ENCODE measurements around the gene MAPT. TPM values are rescaled to one million over a fixed set of nuclear protein-coding genes. Genes with fewer than 3 reads are reported as not detected.

The MAPT gene
- total and polyA plus RNA-seq, 7 experiments from 2014 or later, result 0.12 to 1.3 (median 0.80) TPM

- H3K9me3 Mint-ChIP-seq, result no peaks in the 10 kb centered on the region
- Histone ChIP-seq H3K4me1 (ENCODE audit: control insufficient read depth in 2 of 2, insufficient read depth in 2 of 2, low read length in 2 of 2) (no peaks in the 10 kb centered on the region), H3K9me3 (ENCODE audit: control insufficient read depth in 2 of 3, low read length in 3 of 3) (no peaks in the 10 kb centered on the region), H3K27ac (ENCODE audit: low read depth, low read length) (no peak overlapping the region), H3K27me3 (ENCODE audit: control insufficient read depth in 2 of 2, insufficient read depth in 2 of 2, low read length in 2 of 2) (no peaks in the 10 kb centered on the region), H3K4me3 (ENCODE audit: low read length) (no peak overlapping the region), H3K36me3 (ENCODE audit: control insufficient read depth in 2 of 3, insufficient read depth in 3 of 3, low read length in 3 of 3) (no peaks in the 10 kb centered on the region)
- ATAC-seq (no peak), DNase-seq (no peak)
- H3K27me3 Mint-ChIP-seq, result no peaks in the 10 kb centered on the region
- intact Hi-C loops (cut with micrococcal nuclease), result no loop called here
- H3K4me1 Mint-ChIP-seq, result no peaks in the 10 kb centered on the region
- H3K4me3 Mint-ChIP-seq, result no peak overlapping the region
- CTCF ChIA-PET, result no interaction called here
- no peak overlapping the region for H3K27ac Mint-ChIP-seq
- H3K36me3 Mint-ChIP-seq, result no peaks in the 10 kb centered on the region
- POLR2A ChIA-PET, result no interaction called here
These were observed 102.1 kb downstream of the MAPT start for GRCh38 chr17:45996282-45996937.

GRCh38 chr17:45997166-45997565, 102.8 kb downstream of the MAPT start:
- Histone ChIP-seq H3K9me3 (ENCODE audit: control insufficient read depth in 2 of 3, low read length in 3 of 3) (no peaks in the 10 kb centered on the region), H3K27ac (ENCODE audit: low read depth, low read length) (no peak overlapping the region), H3K36me3 (ENCODE audit: control insufficient read depth in 2 of 3, insufficient read depth in 3 of 3, low read length in 3 of 3) (no peaks in the 10 kb centered on the region), H3K4me1 (ENCODE audit: control insufficient read depth in 2 of 2, insufficient read depth in 2 of 2, low read length in 2 of 2) (no peaks in the 10 kb centered on the region), H3K4me3 (ENCODE audit: low read length) (no peak overlapping the region), H3K27me3 (ENCODE audit: control insufficient read depth in 2 of 2, insufficient read depth in 2 of 2, low read length in 2 of 2) (no peaks in the 10 kb centered on the region)
- Mint-ChIP-seq H3K4me1 (no peaks in the 10 kb centered on the region), H3K36me3 (no peaks in the 10 kb centered on the region), H3K9me3 (no peaks in the 10 kb centered on the region), H3K27ac (no peak overlapping the region), H3K27me3 (no peaks in the 10 kb centered on the region), H3K4me3 (no peak overlapping the region)
- ATAC-seq (no peak), DNase-seq (no peak)
- ChIA-PET CTCF (no interaction called here), POLR2A (no interaction called here)
- intact Hi-C loops (cut with micrococcal nuclease), result no loop called here

GRCh38 chr17:45997624-45998023, 103.3 kb downstream of the MAPT start:
- POLR2A ChIA-PET, result no interaction called here
- Mint-ChIP-seq H3K4me1 (peaks cover 0 to under 1% (median 0%) of the 10 kb centered on the region in 7 donors), H3K36me3 (no peaks in the 10 kb centered on the region), H3K9me3 (no peaks in the 10 kb centered on the region), H3K27me3 (no peaks in the 10 kb centered on the region), H3K27ac (no peak overlapping the region), H3K4me3 (no peak overlapping the region)
- no peak overlapping the region for H3K4me3 ChIP-seq (ENCODE audit: low read length)
- no peaks in the 10 kb centered on the region for H3K27me3 ChIP-seq (ENCODE audit: control insufficient read depth in 2 of 2, insufficient read depth in 2 of 2, low read length in 2 of 2)
- H3K9me3 ChIP-seq (ENCODE audit: control insufficient read depth in 2 of 3, low read length in 3 of 3), result no peaks in the 10 kb centered on the region
- no peaks in the 10 kb centered on the region for H3K36me3 ChIP-seq (ENCODE audit: control insufficient read depth in 2 of 3, insufficient read depth in 3 of 3, low read length in 3 of 3)
- CTCF ChIA-PET, result no interaction called here
- DNase-seq, result no peak
- H3K4me1 ChIP-seq (ENCODE audit: control insufficient read depth in 2 of 2, insufficient read depth in 2 of 2, low read length in 2 of 2), result no peaks in the 10 kb centered on the region
- intact Hi-C loops (cut with micrococcal nuclease), result no loop called here
- no peak overlapping the region for H3K27ac ChIP-seq (ENCODE audit: low read depth, low read length)
- no peak for ATAC-seq

GRCh38 chr17:45998987-45999899, 104.9 kb downstream of the MAPT start, which contains the start of gene STH:
TSS of gene STH (plus strand) at chr17:45999250. CDS start at chr17:45999280, 30 bp downstream.
- no peaks in the 10 kb centered on the region for H3K9me3 ChIP-seq (ENCODE audit: control insufficient read depth in 2 of 3, low read length in 3 of 3)
- no peak within 1 kb of the TSS for H3K4me3 ChIP-seq (ENCODE audit: low read length)
- H3K27me3 ChIP-seq (ENCODE audit: control insufficient read depth in 2 of 2, insufficient read depth in 2 of 2, low read length in 2 of 2), result no peaks in the 10 kb centered on the region
- H3K27ac ChIP-seq (ENCODE audit: low read depth, low read length), result no peak within 1 kb of the TSS
- Mint-ChIP-seq H3K4me1 (peaks cover 0 to 4% (median 0%) of the 10 kb centered on the region in 7 donors), H3K4me3 (no peak within 1 kb of the TSS), H3K9me3 (no peaks in the 10 kb centered on the region), H3K27me3 (no peaks in the 10 kb centered on the region), H3K27ac (no peak within 1 kb of the TSS), H3K36me3 (no peaks in the 10 kb centered on the region)
- no peak for DNase-seq
- CTCF ChIA-PET, result interaction anchor here (1.7 kb wide), 1 partner anchor 12 kb away, joined by 4 read pairs; no protein-coding TSS in a partner anchor
- H3K4me1 ChIP-seq (ENCODE audit: control insufficient read depth in 2 of 2, insufficient read depth in 2 of 2, low read length in 2 of 2), result no peaks in the 10 kb centered on the region
- intact Hi-C loops (cut with micrococcal nuclease), result no loop called here
- no peak for ATAC-seq
- no peaks in the 10 kb centered on the region for H3K36me3 ChIP-seq (ENCODE audit: control insufficient read depth in 2 of 3, insufficient read depth in 3 of 3, low read length in 3 of 3)
- POLR2A ChIA-PET, result no interaction called here

GRCh38 chr17:45999900-46000290, 105.5 kb downstream of the MAPT start:
- Histone ChIP-seq H3K27ac (ENCODE audit: low read depth, low read length) (no peak overlapping the region), H3K4me3 (ENCODE audit: low read length) (no peak overlapping the region), H3K9me3 (ENCODE audit: control insufficient read depth in 2 of 3, low read length in 3 of 3) (no peaks in the 10 kb centered on the region), H3K27me3 (ENCODE audit: control insufficient read depth in 2 of 2, insufficient read depth in 2 of 2, low read length in 2 of 2) (no peaks in the 10 kb centered on the region), H3K4me1 (ENCODE audit: control insufficient read depth in 2 of 2, insufficient read depth in 2 of 2, low read length in 2 of 2) (no peaks in the 10 kb centered on the region), H3K36me3 (ENCODE audit: control insufficient read depth in 2 of 3, insufficient read depth in 3 of 3, low read length in 3 of 3) (no peaks in the 10 kb centered on the region)
- Mint-ChIP-seq H3K27me3 (no peaks in the 10 kb centered on the region), H3K9me3 (no peaks in the 10 kb centered on the region), H3K27ac (no peak overlapping the region), H3K4me3 (no peak overlapping the region), H3K36me3 (no peaks in the 10 kb centered on the region), H3K4me1 (peaks cover 0 to 4% (median 0%) of the 10 kb centered on the region in 7 donors)
- ATAC-seq (no peak), DNase-seq (no peak)
- ChIA-PET CTCF (interaction anchor here (1.1 to 1.7 kb wide), 2 partner anchors 13 to 287 kb away, joined by 4 to 5 read pairs; no protein-coding TSS in a partner anchor), POLR2A (no interaction called here)
- intact Hi-C loops (cut with micrococcal nuclease), result loop anchor here in 1 of 2 donors (5.0 kb wide), 1 partner anchor 42 kb away; no protein-coding TSS in a partner anchor

- intact Hi-C loops (cut with micrococcal nuclease), result loop anchor here in 1 of 2 donors (5.0 kb wide), 1 partner anchor 42 kb away; no protein-coding TSS in a partner anchor
- ATAC-seq, result no peak
These were observed 105.9 kb downstream of the MAPT start for GRCh38 chr17:46000292-46000691.

More at GRCh38 chr17:46000292-46000691, 105.9 kb downstream of the MAPT start:
- Mint-ChIP-seq H3K4me3 (no peak overlapping the region), H3K4me1 (peaks cover 0 to 4% (median 0%) of the 10 kb centered on the region in 7 donors), H3K9me3 (no peaks in the 10 kb centered on the region), H3K27ac (no peak overlapping the region), H3K36me3 (no peaks in the 10 kb centered on the region), H3K27me3 (no peaks in the 10 kb centered on the region)
- DNase-seq, result no peak
- ChIA-PET POLR2A (no interaction called here), CTCF (interaction anchor here (1.1 to 5.2 kb wide), 4 partner anchors 13 to 287 kb away, joined by 4 to 29 read pairs (median 17); no protein-coding TSS in a partner anchor)
- H3K27me3 ChIP-seq (ENCODE audit: control insufficient read depth in 2 of 2, insufficient read depth in 2 of 2, low read length in 2 of 2), result no peaks in the 10 kb centered on the region
- no peaks in the 10 kb centered on the region for H3K36me3 ChIP-seq (ENCODE audit: control insufficient read depth in 2 of 3, insufficient read depth in 3 of 3, low read length in 3 of 3)
- H3K4me3 ChIP-seq (ENCODE audit: low read length), result no peak overlapping the region
- H3K9me3 ChIP-seq (ENCODE audit: control insufficient read depth in 2 of 3, low read length in 3 of 3), result no peaks in the 10 kb centered on the region
- no peak overlapping the region for H3K27ac ChIP-seq (ENCODE audit: low read depth, low read length)
- H3K4me1 ChIP-seq (ENCODE audit: control insufficient read depth in 2 of 2, insufficient read depth in 2 of 2, low read length in 2 of 2), result no peaks in the 10 kb centered on the region

All from naive thymus-derived CD4-positive, alpha-beta T cell (primary cell).